IMR-90 (cell line): Measurements from ENCODE around the gene CCDC102B.
"Not testable (repeated sequence)": the region's sequence is repeated elsewhere in the genome, so short reads cannot be mapped to it uniquely, and the experiment has no call there.

ENCODE experiments used
- CTCF ChIP-seq: conservative IDR thresholded peaks from 2 replicates; pipeline ENCODE4 v1.5.1; 2012; ENCODE audit warnings: mild to moderate bottlenecking, low read depth, low read length, improper control_type of control experiment
- POLR2A ChIP-seq: IDR thresholded peaks from 2 replicates; pipeline ENCODE4 v1.6.1; 2012; ENCODE audit warnings: mild to moderate bottlenecking, low read depth, low read length
- RAD21 ChIP-seq: IDR thresholded peaks from 2 replicates; pipeline ENCODE4 v1.6.1; 2012; ENCODE audit warnings: low read length, improper control_type of control experiment
- SMC3 ChIP-seq: fragments of 150-350 bp; IDR thresholded peaks from 2 replicates; pipeline ENCODE4 v1.6.1; 2016; ENCODE audit warnings: low read depth, mild to moderate bottlenecking, antibody characterized with exemption, low read length, moderate library complexity
- USF2 ChIP-seq: fragments of 150-350 bp; IDR thresholded peaks from 2 replicates; pipeline ENCODE4 v1.6.1; 2017; ENCODE audit warnings: mild to moderate bottlenecking, antibody characterized with exemption, low read length, low read depth

GRCh38 chr18:68790290-68790689 is 7.6 kb upstream of the CCDC102B start:
- not testable (repeated sequence) for TF ChIP-seq CTCF, RAD21, USF2, POLR2A, SMC3
